Mesothelial cell of epicardium (in vitro differentiated cells): ENCODE measurements around the gene MYOZ3. TPM values are rescaled to one million over a fixed set of nuclear protein-coding genes. Genes with fewer than 3 reads are reported as not detected.

Experiments
- DNase-seq, 2 experiments: peaks; one replicate each; pipeline ENCODE4 v3.0.0; 2021; ENCODE audit warnings: low spot score in 2 of 2; ENCODE audit not compliant: unreplicated experiment in 2 of 2
- H3K27ac Mint-ChIP-seq: 2 replicates; pipeline ENCODE4 v1.8.0; 2021; ENCODE audit warnings: mixed read lengths
- H3K27me3 Mint-ChIP-seq: 2 replicates; pipeline ENCODE4 v1.8.0; 2021; ENCODE audit warnings: low read depth, mixed read lengths
- H3K36me3 Mint-ChIP-seq: 2 replicates; pipeline ENCODE4 v1.8.0; 2021; ENCODE audit warnings: mixed read lengths
- H3K4me1 Mint-ChIP-seq: 2 replicates; pipeline ENCODE4 v1.8.0; 2021; ENCODE audit warnings: mixed read lengths
- H3K4me3 Mint-ChIP-seq: 2 replicates; pipeline ENCODE4 v1.8.0; 2021; ENCODE audit warnings: mild to moderate bottlenecking, moderate library complexity, mixed read lengths
- H3K9me3 Mint-ChIP-seq: 2 replicates; pipeline ENCODE4 v1.8.0; 2021; ENCODE audit warnings: mixed read lengths
- total RNA-seq: library from RNA; stranded (reverse); gene quantifications from 3 replicates; pipeline ENCODE4 v1.2.1, GENCODE V29; 2021
- TF ChIP-seq, protein P1 (sequence below): fragments of 200-600 bp; sonication (generic); IDR thresholded peaks from one replicate; pipeline ENCODE4 v1.5.0; 2021; ENCODE audit warnings: antibody characterized with exemption; ENCODE audit not compliant: unreplicated experiment

MYOZ3 gene
- total RNA-seq, 1 donor from 2014 or later, result 8.5 TPM

DNA sequence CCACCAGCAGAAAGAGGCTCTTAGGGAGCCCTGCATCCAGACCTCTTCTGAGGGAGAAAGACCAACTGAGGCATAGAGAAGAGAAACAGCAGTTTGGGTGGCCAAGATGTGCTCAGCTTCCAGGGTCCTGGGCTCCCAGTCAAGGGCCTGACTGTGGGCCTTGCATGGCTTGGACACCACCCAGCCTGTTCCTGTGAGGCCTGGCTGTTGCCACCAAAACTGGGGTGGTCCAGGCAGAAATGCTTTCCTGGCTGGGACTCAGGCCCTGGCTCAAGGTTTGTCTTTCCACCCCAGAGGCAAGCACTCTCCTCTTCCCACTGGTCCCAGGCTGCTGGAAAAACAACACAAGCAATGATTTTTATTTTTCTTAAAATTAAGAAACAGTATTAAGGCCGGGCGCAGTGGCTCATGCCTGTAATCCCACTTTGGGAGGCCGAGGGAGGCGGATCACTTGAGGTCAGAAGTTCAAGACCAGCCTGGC is 13.3 kb downstream of the MYOZ3 start:
- H3K4me1 Mint-ChIP-seq, result peaks cover 27% of the 10 kb centered on the region
- TF ChIP-seq, protein P1, sequence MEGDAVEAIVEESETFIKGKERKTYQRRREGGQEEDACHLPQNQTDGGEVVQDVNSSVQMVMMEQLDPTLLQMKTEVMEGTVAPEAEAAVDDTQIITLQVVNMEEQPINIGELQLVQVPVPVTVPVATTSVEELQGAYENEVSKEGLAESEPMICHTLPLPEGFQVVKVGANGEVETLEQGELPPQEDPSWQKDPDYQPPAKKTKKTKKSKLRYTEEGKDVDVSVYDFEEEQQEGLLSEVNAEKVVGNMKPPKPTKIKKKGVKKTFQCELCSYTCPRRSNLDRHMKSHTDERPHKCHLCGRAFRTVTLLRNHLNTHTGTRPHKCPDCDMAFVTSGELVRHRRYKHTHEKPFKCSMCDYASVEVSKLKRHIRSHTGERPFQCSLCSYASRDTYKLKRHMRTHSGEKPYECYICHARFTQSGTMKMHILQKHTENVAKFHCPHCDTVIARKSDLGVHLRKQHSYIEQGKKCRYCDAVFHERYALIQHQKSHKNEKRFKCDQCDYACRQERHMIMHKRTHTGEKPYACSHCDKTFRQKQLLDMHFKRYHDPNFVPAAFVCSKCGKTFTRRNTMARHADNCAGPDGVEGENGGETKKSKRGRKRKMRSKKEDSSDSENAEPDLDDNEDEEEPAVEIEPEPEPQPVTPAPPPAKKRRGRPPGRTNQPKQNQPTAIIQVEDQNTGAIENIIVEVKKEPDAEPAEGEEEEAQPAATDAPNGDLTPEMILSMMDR, result no peak
- H3K4me3 Mint-ChIP-seq, result peak overlapping the region; percentile 40
- H3K27me3 Mint-ChIP-seq, result no peaks in the 10 kb centered on the region
- no peaks in the 10 kb centered on the region for H3K9me3 Mint-ChIP-seq
- DNase-seq, result no peak
- H3K27ac Mint-ChIP-seq, result peak overlapping the region; percentile 88
- H3K36me3 Mint-ChIP-seq, result peaks cover 4% of the 10 kb centered on the region

DNA sequence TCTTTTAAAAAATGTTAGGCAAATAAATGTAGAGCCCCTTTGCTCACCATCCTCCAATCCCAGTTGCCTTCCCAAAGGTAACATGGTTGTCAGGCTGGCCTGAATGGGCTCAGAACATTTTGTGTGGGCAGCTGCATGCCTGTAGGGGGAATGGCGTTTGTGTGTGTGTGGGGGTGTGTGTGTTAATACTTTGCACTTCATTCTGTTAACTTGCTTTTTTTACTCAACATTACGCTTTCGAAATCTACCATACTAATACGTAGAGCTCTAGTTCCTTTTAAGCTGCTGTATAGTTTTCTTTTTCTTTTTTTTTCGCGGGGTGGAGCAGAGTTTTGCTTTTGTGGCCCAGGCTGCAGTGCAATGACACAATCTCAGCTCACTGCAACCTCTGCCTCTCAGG is 14.0 kb downstream of the MYOZ3 start:
- H3K9me3 Mint-ChIP-seq, result no peaks in the 10 kb centered on the region
- no peak for DNase-seq
- no peaks in the 10 kb centered on the region for H3K27me3 Mint-ChIP-seq
- peaks cover 27% of the 10 kb centered on the region for H3K4me1 Mint-ChIP-seq
- no peak overlapping the region for H3K4me3 Mint-ChIP-seq
- peaks cover 4% of the 10 kb centered on the region for H3K36me3 Mint-ChIP-seq
- TF ChIP-seq, protein P1, result no peak
- H3K27ac Mint-ChIP-seq, result peak overlapping the region; percentile 15

DNA sequence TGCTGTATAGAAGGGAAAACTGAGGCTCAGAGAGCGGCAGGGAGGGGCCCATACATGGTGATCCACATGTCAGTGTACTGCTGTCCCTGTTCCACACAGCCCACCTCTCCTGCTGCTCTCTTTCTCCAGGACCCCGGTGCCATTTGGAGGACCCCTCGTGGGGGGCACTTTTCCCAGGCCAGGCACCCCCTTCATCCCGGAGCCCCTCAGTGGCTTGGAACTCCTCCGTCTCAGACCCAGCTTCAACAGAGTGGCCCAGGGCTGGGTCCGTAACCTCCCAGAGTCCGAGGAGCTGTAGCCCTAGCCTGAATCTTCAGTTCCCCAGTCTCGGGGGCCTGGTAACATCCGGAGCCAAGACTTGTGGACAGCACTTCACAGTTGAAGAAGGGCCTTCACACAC is 15.5 kb downstream of the MYOZ3 start:
- DNase-seq, result no peak
- Mint-ChIP-seq H3K27ac (no peak overlapping the region), H3K9me3 (no peaks in the 10 kb centered on the region), H3K4me1 (peaks cover 24% of the 10 kb centered on the region), H3K27me3 (no peaks in the 10 kb centered on the region), H3K4me3 (no peak overlapping the region), H3K36me3 (peaks cover 4% of the 10 kb centered on the region)
- TF ChIP-seq, protein P1, result no peak

DNA sequence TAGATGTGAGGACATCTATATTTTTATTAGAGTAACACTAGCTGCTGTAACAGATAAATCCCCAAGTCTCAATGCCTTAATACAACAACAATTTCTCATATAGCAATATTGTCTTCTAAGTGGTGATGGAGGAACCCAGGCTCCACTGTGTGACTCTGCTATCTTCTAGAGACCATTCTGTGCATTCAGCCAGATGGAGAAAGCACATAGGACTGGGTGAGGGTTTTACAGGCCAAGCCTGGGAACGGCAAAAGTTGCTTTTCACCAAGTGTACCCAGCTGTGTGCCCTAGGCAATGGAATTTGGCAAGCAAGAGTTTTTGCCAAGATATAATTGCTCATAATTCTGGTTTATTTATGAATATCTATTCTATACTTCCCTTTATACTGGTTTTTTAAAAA is 28.1 kb downstream of the MYOZ3 start:
- TF ChIP-seq, protein P1, result no peak
- H3K27ac Mint-ChIP-seq, result no peak overlapping the region
- H3K9me3 Mint-ChIP-seq, result no peaks in the 10 kb centered on the region
- H3K4me3 Mint-ChIP-seq, result no peak overlapping the region
- H3K4me1 Mint-ChIP-seq, result peaks cover 6% of the 10 kb centered on the region
- peaks cover 34% of the 10 kb centered on the region for H3K36me3 Mint-ChIP-seq
- no peak for DNase-seq
- no peaks in the 10 kb centered on the region for H3K27me3 Mint-ChIP-seq

DNA sequence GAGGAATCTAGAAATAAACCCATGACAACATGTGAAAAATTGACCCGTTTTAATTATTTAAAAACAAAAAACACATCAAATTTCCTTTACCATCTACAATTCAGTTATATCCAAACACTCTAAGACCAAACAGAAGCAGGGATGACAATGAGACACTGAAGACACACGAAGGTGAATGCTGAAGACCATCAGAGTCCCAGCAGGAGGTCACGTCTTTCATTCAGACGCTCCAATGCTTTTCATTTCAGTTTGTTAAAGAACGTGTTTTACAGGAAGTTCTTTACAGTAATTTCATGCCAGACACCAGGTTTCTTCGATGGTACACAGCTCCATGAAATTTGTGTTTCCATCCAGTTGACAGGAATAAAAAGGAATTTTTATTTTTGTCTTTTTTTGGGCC is 29.7 kb downstream of the MYOZ3 start:
- TF ChIP-seq, protein P1, result no peak
- peaks cover 13% of the 10 kb centered on the region for H3K4me1 Mint-ChIP-seq
- H3K27me3 Mint-ChIP-seq, result no peaks in the 10 kb centered on the region
- peak overlapping the region; percentile 11 for H3K27ac Mint-ChIP-seq
- H3K36me3 Mint-ChIP-seq, result peaks cover 46% of the 10 kb centered on the region
- no peaks in the 10 kb centered on the region for H3K9me3 Mint-ChIP-seq
- no peak overlapping the region for H3K4me3 Mint-ChIP-seq
- no peak for DNase-seq

DNA sequence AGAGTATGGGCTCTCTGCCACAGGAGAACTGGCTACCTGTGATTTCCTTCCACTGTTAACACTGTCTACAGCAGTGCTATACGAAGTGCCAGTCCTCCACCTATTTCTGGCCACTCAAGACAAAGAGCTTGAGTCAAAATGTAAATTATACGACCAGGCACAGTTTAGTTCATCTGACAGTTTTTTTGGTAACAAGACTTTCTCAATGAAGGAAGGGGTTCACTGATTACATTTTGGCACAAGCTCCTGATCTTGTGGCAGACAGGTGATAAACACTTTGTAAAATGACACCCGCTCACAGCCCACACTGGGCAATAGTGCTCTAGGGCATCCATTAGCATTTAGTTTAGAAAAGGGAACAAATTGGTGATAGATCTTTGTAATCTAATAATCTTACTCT is 31.2 kb downstream of the MYOZ3 start:
- Mint-ChIP-seq H3K36me3 (peaks cover 52% of the 10 kb centered on the region), H3K4me1 (peaks cover 13% of the 10 kb centered on the region), H3K27me3 (no peaks in the 10 kb centered on the region), H3K27ac (no peak overlapping the region), H3K9me3 (no peaks in the 10 kb centered on the region), H3K4me3 (no peak overlapping the region)
- TF ChIP-seq, protein P1, result no peak
- DNase-seq, result no peak
